IPS-20b (cell line): ENCODE measurements around the gene SLC1A7.

ENCODE experiments used
- H3K27ac ChIP-seq: one replicate; pipeline ENCODE4 v1.5.1; 2013; ENCODE audit warnings: low read length
- H3K27me3 ChIP-seq: 2 replicates; pipeline ENCODE4 v1.6.1; 2013; ENCODE audit warnings: mild to moderate bottlenecking, low read length, inconsistent platforms; ENCODE audit not compliant: insufficient read depth
- H3K36me3 ChIP-seq: 2 replicates; pipeline ENCODE4 v1.6.1; 2013; ENCODE audit warnings: low read depth, mild to moderate bottlenecking, inconsistent platforms, low read length, moderate library complexity; ENCODE audit not compliant: insufficient read depth
- H3K4me1 ChIP-seq: 2 replicates; pipeline ENCODE4 v1.6.1; 2013; ENCODE audit warnings: mild to moderate bottlenecking, control low read depth, inconsistent platforms, low read length, moderate library complexity; ENCODE audit not compliant: insufficient read depth
- H3K4me3 ChIP-seq: 2 replicates; pipeline ENCODE4 v1.5.1; 2013; ENCODE audit warnings: mild to moderate bottlenecking, low read length, inconsistent platforms
- H3K9ac ChIP-seq: 2 replicates; pipeline ENCODE4 v1.6.1; 2013; ENCODE audit warnings: low read depth, mild to moderate bottlenecking, inconsistent platforms, low read length, moderate library complexity
- H3K9me3 ChIP-seq: 2 replicates; pipeline ENCODE4 v1.6.1; 2013; ENCODE audit warnings: mild to moderate bottlenecking, low read depth, low read length, inconsistent platforms; ENCODE audit not compliant: insufficient read depth

SLC1A7 gene

GRCh38 chr1:53111693-53112092, 30.7 kb downstream of the SLC1A7 start:
- Histone ChIP-seq H3K27ac (no peak overlapping the region), H3K36me3 (no peaks in the 10 kb centered on the region)

GRCh38 chr1:53111073-53111556, 31.3 kb downstream of the SLC1A7 start:
- peaks cover 8% of the 10 kb centered on the region; the same call in 1 of the 2 replicates for H3K27me3 ChIP-seq
- H3K9me3 ChIP-seq, result peaks cover 4% of the 10 kb centered on the region; the same call in 1 of the 2 replicates
- H3K4me1 ChIP-seq, result peaks cover 2% of the 10 kb centered on the region; the same call in 1 of the 2 replicates
- H3K4me3 ChIP-seq, result no peak overlapping the region
- no peak overlapping the region for H3K9ac ChIP-seq
- H3K36me3 ChIP-seq, result no peaks in the 10 kb centered on the region
- H3K27ac ChIP-seq, result no peak overlapping the region

More at GRCh38 chr1:53111693-53112092, 30.7 kb downstream of the SLC1A7 start:
- H3K27me3 ChIP-seq, result peaks cover 8% of the 10 kb centered on the region; the same call in 1 of the 2 replicates
- H3K4me3 ChIP-seq, result no peak overlapping the region
- no peak overlapping the region for H3K9ac ChIP-seq
- peaks cover 3% of the 10 kb centered on the region; the same call in 1 of the 2 replicates for H3K4me1 ChIP-seq
- peaks cover 4% of the 10 kb centered on the region; the same call in 1 of the 2 replicates for H3K9me3 ChIP-seq

GRCh38 chr1:53110370-53111072, 31.9 kb downstream of the SLC1A7 start:
- Histone ChIP-seq H3K4me3 (no peak overlapping the region), H3K27me3 (peaks cover 8% of the 10 kb centered on the region; the same call in 1 of the 2 replicates), H3K4me1 (no peaks in the 10 kb centered on the region), H3K27ac (no peak overlapping the region), H3K9me3 (peaks cover 4% of the 10 kb centered on the region; the same call in 1 of the 2 replicates), H3K36me3 (no peaks in the 10 kb centered on the region), H3K9ac (no peak overlapping the region)

GRCh38 chr1:53108646-53109580, 33.5 kb downstream of the SLC1A7 start:
- Histone ChIP-seq H3K4me1 (no peaks in the 10 kb centered on the region), H3K27me3 (no peaks in the 10 kb centered on the region; the same call in 1 of the 2 replicates), H3K4me3 (no peak overlapping the region), H3K27ac (no peak overlapping the region), H3K36me3 (no peaks in the 10 kb centered on the region), H3K9me3 (peaks cover 4% of the 10 kb centered on the region; the same call in 1 of the 2 replicates), H3K9ac (no peak overlapping the region)

GRCh38 chr1:53107570-53108322, 34.7 kb downstream of the SLC1A7 start:
- peaks cover 4% of the 10 kb centered on the region; the same call in 1 of the 2 replicates for H3K9me3 ChIP-seq
- no peak overlapping the region for H3K4me3 ChIP-seq
- no peaks in the 10 kb centered on the region for H3K27me3 ChIP-seq
- no peaks in the 10 kb centered on the region for H3K4me1 ChIP-seq
- no peak overlapping the region for H3K9ac ChIP-seq
- no peaks in the 10 kb centered on the region for H3K36me3 ChIP-seq
- H3K27ac ChIP-seq, result no peak overlapping the region

- Histone ChIP-seq H3K9me3 (peaks cover under 1% of the 10 kb centered on the region; the same call in 1 of the 2 replicates), H3K4me3 (no peak overlapping the region), H3K4me1 (no peaks in the 10 kb centered on the region), H3K27ac (no peak overlapping the region), H3K36me3 (no peaks in the 10 kb centered on the region), H3K27me3 (no peaks in the 10 kb centered on the region), H3K9ac (no peak overlapping the region)
Measured at GRCh38 chr1:53107090-53107489, 35.3 kb downstream of the SLC1A7 start.

- Histone ChIP-seq H3K9me3 (peaks cover 14% of the 10 kb centered on the region), H3K4me3 (no peak overlapping the region), H3K27ac (no peak overlapping the region), H3K9ac (no peak overlapping the region), H3K4me1 (no peaks in the 10 kb centered on the region), H3K36me3 (no peaks in the 10 kb centered on the region), H3K27me3 (no peaks in the 10 kb centered on the region)
Measured at GRCh38 chr1:53104289-53104913, 38.0 kb downstream of the SLC1A7 start.

GRCh38 chr1:53094533-53094919, 47.9 kb downstream of the SLC1A7 start:
- H3K9ac ChIP-seq, result no peak overlapping the region
- H3K27me3 ChIP-seq, result no peaks in the 10 kb centered on the region
- H3K4me1 ChIP-seq, result no peaks in the 10 kb centered on the region
- no peak overlapping the region for H3K4me3 ChIP-seq
- H3K27ac ChIP-seq, result no peak overlapping the region
- H3K36me3 ChIP-seq, result no peaks in the 10 kb centered on the region
- peaks cover 30% of the 10 kb centered on the region; the same call in 1 of the 2 replicates for H3K9me3 ChIP-seq

GRCh38 chr1:53093778-53094532, 48.5 kb downstream of the SLC1A7 start:
- Histone ChIP-seq H3K9ac (no peak overlapping the region), H3K36me3 (no peaks in the 10 kb centered on the region), H3K4me1 (no peaks in the 10 kb centered on the region), H3K4me3 (no peak overlapping the region), H3K27ac (no peak overlapping the region), H3K27me3 (no peaks in the 10 kb centered on the region), H3K9me3 (peaks cover 29% of the 10 kb centered on the region; the same call in 1 of the 2 replicates)

GRCh38 chr1:53093451-53093754, 49.0 kb downstream of the SLC1A7 start:
- Histone ChIP-seq H3K36me3 (no peaks in the 10 kb centered on the region), H3K27me3 (no peaks in the 10 kb centered on the region), H3K9ac (no peak overlapping the region), H3K4me3 (no peak overlapping the region), H3K9me3 (peaks cover 24% of the 10 kb centered on the region; the same call in 1 of the 2 replicates), H3K4me1 (no peaks in the 10 kb centered on the region), H3K27ac (no peak overlapping the region)
